RWPE1 (cell line): ENCODE data around the gene MMAA.

Experiments used
- CTCF ChIA-PET: fragments of 350-600 bp; sonication (Branson Sonifier 250); formaldehyde crosslinking; extraction: SDS; loops from one replicate; lab custom pipeline; 2021; lab: Yijun Ruan, JAX
- POLR2A ChIA-PET: fragments of 400-600 bp; formaldehyde crosslinking; extraction: SDS; loops from one replicate; lab custom pipeline; 2020; ENCODE audit warnings: antibody characterized with exemption; ENCODE audit not compliant: low non-redundant PET; lab: Yijun Ruan, JAX
- DNase-seq: peaks from one replicate; pipeline ENCODE4 v3.0.0; 2012; ENCODE audit warnings: low spot score
- H3K27ac ChIP-seq: fragments of 450-650 bp; 2 replicates; pipeline ENCODE4 v1.5.1; 2017
- TF ChIP-seq, protein P1 (sequence below): fragments of 450-650 bp; conservative IDR thresholded peaks from 2 replicates; pipeline ENCODE4 v1.5.1; 2017; ENCODE audit warnings: low read depth, mild to moderate bottlenecking

MMAA gene

DNA sequence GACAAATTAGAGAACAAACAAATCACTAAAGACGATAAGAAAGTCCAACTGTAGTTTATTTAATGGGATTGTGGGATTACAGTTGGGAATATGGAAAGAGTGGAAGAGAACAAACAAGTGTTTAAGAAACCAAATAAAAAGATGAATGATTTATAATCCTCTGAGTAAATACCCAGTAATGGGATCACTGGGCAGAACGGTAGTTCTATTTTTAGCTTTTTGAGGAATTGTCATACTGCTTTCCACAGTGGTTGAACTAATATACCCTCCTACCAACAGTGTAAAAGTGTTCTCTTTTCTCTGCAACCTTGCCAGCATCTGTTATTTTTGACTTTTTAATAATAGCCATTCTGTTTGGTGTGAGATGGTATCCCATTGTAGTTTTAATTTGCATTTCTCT is 75.7 kb downstream of the MMAA start:
- TF ChIP-seq, protein P1, sequence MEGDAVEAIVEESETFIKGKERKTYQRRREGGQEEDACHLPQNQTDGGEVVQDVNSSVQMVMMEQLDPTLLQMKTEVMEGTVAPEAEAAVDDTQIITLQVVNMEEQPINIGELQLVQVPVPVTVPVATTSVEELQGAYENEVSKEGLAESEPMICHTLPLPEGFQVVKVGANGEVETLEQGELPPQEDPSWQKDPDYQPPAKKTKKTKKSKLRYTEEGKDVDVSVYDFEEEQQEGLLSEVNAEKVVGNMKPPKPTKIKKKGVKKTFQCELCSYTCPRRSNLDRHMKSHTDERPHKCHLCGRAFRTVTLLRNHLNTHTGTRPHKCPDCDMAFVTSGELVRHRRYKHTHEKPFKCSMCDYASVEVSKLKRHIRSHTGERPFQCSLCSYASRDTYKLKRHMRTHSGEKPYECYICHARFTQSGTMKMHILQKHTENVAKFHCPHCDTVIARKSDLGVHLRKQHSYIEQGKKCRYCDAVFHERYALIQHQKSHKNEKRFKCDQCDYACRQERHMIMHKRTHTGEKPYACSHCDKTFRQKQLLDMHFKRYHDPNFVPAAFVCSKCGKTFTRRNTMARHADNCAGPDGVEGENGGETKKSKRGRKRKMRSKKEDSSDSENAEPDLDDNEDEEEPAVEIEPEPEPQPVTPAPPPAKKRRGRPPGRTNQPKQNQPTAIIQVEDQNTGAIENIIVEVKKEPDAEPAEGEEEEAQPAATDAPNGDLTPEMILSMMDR, result no peak
- DNase-seq, result no peak
- H3K27ac ChIP-seq, result no peak overlapping the region
- ChIA-PET CTCF (no interaction called here), POLR2A (no interaction called here)

DNA sequence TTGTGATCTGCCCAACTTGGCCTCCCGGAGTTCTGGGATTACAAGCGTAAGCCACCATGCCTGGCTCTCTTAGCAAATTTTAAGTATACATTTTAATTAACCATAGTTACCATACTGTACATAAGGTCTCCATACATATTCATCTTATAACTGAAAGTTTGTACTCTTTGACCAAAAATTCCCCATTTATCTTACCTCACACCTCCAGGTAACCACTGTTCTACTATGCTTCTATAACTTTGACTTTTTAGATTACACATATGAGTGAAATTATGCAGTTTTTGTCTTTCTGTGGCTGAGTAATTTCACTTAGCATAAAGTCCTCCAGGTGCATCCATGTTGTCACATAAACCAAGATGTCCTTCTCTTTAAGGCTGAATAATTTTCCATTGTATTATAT is 78.1 kb downstream of the MMAA start:
- ChIA-PET POLR2A (no interaction called here), CTCF (no interaction called here)
- TF ChIP-seq, protein P1, result no peak
- DNase-seq, result no peak
- no peak overlapping the region for H3K27ac ChIP-seq

DNA sequence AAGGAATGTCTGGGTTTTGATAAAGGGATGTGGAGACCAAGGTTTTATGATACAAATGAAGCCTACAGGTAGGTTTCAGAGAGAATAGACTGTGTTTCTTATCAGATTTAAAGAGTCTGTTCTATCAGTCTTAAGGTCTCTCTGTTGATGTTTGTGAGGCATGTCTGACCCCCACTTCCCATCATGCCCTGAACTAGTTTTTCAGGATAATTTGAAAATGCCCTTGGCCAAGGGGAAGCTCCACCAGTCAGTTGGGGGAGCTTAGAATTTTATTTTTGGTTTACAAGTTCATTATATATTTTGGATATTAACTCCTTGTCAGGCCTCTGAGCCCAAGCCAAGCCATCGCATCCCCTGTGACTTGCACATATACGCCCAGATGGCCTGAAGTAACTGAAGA is 79.3 kb downstream of the MMAA start:
- DNase-seq, result no peak
- no peak overlapping the region for H3K27ac ChIP-seq
- POLR2A ChIA-PET, result no interaction called here
- TF ChIP-seq, protein P1, result no peak
- CTCF ChIA-PET, result no interaction called here

DNA sequence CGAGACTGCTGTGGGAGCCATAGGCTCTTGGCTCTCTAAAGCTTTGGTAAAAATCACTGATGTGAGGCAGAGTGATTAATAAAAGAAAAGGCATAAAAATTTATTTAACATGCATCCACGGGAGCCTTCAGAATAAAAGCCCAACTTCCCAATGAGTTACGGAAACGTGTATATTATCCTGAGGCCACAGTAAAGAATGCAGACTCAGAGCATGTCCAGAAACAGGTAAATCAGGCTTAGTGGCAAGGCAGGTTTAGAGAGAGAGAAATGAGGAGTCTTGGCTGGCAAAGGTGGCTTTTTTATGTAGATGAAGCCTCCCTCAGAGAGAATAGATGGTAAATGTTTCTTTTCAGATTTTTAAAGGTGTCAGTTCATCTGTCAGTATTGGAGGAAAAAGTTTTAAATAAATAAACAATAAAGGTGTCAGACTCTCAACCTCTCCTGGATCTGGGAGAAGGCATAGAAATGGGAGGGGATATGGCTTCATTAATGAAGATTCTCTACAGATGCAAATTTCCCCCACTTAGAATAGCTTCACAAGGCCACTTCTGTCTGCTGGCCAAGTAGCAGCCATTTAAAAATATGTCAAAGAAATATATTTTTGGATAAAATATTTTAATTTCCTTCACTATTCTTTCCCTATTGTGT is 84.8 kb downstream of the MMAA start:
- POLR2A ChIA-PET, result no interaction called here
- CTCF ChIA-PET, result interaction anchor here (0.6 kb wide), 1 partner anchor 1271 kb away, joined by 6 read pairs; no protein-coding TSS in a partner anchor
- no peak overlapping the region for H3K27ac ChIP-seq
- DNase-seq, result no peak
- TF ChIP-seq, protein P1, result no peak

DNA sequence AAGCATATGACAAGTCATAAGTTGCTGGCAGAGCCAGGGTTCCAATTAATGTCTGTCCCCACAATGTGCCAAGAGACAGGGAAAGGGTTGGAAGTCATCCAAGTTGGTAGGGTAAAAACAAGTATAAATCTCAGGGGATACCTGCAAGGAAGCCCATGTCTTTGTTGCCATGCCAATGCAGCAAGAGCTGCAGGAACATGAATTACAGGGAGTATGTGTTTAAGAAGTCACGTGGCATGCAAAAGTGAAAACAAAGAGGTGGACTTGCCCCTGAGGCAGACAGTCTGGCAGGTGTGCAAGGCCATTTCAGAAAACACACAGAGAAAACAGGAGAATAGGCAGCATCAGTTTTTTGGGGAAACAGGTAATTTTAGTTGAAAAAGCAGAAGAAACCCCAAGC is 90.2 kb downstream of the MMAA start:
- no peak for DNase-seq
- ChIA-PET POLR2A (no interaction called here), CTCF (interaction anchor here (0.7 kb wide), 1 partner anchor 222 kb away, joined by 3 read pairs; no protein-coding TSS in a partner anchor)
- H3K27ac ChIP-seq, result no peak overlapping the region
- TF ChIP-seq, protein P1, result no peak
